HL-60/S4 treated with phorbol 12-myristate 13-acetate at 8.2 ng/mL for 4 days and 3 days (cell line): Measurements from ENCODE around the gene SH3BGRL2.

Experiments used
- in situ Hi-C: fragments of 300-500 bp; cut with MboI; formaldehyde crosslinking; loops from 2 replicates; pipeline ENCODE4 v1.15.0; 2022; ENCODE audit warnings: low sequenced_read_pairs

The SH3BGRL2 gene

DNA sequence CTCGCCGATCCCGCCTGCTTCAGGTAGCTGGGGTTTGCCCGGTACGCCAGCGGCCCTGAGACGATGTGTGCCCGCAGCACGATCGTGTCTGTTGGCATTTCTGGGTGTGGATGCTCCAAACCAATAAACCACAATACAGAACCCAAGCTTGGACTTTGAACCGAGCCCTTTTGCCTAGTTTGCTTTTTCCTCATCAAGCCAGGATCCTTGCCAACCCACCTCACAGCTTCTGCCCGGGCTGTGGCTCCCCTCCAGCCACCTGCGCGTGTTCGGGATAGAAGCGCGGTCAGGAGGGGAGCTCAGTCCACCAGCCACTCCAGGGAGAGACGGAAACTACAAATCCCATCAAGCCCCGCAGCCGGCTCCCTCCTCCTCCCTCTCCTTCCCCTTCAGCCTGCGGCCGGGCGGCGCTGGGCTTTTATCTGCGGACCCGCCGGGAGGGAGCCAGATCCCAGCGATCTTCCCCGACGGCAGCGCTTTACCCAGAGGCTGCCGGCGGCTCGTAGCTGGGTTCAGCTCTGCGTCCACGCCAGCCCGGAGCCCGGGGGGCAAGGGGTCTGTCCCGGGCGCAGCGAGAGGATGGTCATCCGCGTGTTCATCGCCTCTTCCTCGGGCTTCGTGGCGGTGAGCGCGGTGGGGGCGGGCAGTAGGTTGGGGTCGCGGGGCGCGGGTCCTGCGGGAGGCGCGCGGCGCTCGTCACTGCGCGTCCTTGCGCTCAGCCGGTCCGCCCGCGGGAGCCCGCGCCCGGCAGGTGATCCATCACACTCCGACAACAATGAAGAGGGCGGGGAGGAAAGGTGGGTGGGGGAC, at the start of gene SH3BGRL2:
Gene SH3BGRL2 (plus strand): TSS at position 447 of the 810 bp plus-strand sequence. CDS start 133 bp downstream, at position 580.
- in situ Hi-C loops = no loop called here

DNA sequence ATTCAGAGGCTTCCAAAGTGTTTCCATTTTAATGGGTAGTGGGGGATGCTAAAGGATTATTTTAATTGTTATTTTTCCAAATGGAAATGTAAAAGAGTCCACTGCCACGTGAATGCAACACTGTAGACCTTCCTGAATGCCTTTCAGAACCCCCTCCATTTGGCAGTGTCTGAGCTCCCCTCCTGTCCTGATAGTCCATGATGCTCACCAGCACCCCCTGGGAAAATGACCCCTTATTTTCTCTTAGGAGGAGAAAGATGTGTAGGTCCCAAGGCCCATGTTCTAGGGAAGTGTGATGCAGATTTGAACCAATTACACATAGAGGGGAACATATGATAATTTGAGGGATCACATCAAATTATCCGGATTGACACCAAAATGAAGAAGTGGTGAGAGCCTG, 46.8 kb upstream of the SH3BGRL2 start:
- in situ Hi-C loops = no loop called here

DNA sequence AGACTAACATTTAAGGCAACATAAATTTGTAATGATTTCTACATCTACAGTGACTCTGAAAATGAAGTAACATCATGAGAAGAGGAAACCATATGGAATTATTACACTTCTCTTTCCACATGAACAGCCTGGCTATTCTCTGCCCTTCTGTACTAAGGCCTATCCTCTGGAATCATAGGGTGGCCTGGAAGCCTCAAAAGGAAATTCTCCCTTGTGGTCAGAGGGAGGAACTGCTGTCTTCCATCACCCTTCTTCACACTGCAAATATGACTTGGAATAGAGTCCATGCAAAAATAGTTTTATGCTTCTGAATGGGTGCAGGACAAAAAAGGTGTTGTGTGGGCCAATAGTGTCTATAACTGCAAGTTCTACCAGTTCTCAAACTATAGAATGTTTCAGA, 44.6 kb upstream of the SH3BGRL2 start:
- in situ Hi-C loops = no loop called here

DNA sequence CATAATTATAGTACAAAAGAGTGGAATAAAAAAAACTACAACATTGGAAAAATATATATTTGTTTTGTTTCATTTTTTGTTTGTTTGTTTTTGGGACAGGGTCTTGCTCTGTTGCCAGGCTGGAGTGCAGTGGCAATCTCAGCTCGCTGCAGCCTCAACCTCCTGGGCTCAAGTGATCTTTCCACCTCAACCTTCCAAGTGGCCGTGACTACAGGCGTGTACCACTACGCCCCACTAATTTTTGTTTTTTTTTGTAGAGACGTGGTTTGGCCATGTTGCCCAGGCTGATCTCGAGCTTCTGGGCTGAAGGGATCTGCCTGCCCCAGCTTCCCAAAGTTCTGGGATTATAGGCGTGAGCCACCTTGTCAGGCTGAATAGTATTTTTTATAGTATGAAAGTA, 41.4 kb upstream of the SH3BGRL2 start:
- in situ Hi-C loops = no loop called here

DNA sequence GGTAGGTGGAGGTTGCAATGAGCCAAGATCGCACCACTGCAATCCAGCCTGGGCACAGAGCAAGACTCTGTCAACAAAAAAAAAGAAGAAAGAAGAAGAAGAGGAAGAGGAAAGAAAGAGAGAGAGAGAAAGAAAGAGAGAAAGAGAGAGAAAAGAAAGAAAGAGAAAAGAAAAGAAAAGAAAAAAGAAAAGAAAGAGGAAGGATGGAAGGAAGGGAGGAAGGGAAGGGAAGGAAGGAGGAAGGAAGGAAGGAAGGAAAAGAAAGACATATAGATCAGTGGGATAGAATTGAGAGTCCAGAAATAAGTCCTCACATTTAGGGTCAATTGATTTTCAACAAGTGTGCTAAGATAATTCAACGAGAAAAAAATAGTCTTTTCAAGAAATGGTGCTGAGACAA, 34.0 kb upstream of the SH3BGRL2 start:
- in situ Hi-C loops = no loop called here

DNA sequence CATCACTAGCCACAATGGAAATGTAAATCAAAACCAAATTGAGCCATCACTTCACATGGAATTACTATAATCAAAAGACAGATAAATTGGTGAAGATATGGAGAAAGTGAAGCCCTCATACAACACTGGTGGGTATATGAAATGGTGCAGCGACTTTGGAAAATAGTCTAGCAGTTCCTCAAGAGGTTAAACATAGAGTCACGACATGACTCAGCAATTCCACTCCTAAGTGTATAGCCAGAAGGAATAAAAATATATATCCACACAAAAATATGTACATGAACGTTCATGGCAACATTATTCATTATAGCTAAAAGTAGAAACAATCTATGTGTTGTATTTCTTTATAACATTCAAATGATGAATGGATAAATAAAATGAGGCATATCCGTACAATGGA, 33.1 kb upstream of the SH3BGRL2 start:
- in situ Hi-C loops = no loop called here

DNA sequence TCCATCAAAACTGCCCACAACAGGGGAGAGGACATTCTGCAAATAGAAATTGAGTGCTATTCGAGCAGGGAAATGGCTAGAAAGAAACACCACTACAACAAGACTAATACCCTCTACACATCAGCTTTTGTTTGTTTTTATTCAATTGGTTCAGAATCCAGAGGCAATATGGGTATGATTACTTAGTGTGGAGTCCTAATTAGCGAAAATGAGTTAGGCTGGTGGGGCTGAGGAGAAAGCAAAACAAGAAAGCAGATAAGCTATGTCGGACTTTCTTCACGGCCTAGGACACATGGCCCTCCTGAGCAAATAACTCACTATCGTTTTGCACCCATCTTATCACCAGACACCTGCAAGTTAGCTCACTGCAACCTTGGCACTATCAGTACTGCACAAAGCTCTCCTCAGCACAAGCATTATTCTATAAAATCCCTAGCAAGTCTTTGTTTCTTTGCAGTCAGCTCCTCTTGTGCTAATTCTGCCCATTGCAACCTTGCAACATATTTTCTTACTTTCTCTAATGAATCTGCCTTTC, 31.3 kb upstream of the SH3BGRL2 start:
- in situ Hi-C loops = no loop called here

DNA sequence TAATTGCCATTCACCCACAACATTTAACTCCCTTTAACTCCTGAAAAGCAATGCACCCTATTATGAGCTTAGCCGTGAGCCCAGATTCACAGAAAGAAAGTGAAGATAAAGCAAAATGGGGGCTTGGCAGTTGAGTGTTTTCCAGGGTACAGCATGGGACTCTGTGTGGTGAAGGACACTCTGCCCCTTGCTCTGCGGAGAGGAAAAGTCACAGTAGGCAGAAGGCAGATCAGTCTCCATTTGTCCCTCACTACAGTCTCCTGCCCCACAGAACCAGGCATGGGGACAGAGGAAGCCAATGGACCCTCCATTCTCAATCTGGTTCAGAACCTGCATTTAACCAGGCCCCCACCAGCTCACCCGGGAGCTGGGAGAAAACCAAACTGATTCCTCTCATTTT, 30.8 kb upstream of the SH3BGRL2 start:
- in situ Hi-C loops = no loop called here

DNA sequence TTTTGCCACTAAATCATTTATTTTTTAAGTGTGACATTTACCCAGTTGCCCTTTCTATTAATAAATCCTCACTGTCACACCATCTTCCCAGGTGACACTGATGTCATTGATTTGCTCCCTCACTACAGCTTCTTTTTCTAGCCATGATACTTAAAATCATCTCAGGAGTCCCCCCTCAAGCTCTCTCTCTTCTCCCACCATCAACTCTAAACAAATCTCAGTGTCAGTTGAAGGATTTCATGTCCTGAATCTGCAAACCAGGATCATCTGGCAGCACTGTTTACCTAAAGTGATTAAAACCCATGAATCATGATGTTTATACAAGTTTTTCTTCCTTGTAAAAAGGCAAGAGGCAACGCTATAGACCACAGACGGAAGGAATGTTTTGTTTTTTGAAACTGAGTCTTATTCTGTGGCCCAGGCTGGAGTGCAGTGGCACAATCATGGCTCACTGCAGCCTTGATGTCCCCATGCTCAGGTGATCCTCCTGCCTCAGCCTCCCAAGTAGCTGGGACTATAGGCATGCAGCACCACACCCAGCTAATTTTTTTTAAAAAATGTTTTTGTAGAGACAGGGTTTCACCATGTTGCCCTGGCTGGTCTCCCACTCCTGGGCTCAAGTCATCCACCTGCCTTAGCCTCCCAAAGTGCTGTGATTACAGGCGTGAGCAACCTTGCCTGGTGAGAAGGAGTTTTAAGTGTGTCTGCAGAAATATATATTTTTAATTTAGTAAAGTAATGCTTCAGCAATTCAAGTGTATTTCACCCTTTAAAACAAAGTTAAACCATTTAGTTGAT, 30.1 kb upstream of the SH3BGRL2 start:
- in situ Hi-C loops = no loop called here

DNA sequence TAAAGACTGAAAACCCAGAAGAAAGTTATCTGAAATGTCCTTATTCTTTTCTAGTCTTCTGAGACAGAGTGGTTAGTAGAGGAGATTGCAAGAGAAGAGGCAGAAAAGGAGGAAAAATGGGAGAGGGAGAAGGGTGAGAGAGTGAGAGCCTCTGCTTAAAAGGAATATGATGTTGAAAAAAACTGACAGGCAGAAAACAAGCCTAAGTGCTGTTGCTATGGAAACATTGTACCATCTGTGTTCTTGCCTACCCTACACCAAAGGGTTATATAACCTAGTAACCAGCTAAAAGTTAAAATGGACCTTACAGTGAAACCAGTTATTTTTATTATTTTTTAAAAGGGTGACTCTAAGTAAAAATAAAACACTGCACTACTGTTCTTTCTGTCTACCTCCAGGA, 28.3 kb upstream of the SH3BGRL2 start:
- in situ Hi-C loops = no loop called here

DNA sequence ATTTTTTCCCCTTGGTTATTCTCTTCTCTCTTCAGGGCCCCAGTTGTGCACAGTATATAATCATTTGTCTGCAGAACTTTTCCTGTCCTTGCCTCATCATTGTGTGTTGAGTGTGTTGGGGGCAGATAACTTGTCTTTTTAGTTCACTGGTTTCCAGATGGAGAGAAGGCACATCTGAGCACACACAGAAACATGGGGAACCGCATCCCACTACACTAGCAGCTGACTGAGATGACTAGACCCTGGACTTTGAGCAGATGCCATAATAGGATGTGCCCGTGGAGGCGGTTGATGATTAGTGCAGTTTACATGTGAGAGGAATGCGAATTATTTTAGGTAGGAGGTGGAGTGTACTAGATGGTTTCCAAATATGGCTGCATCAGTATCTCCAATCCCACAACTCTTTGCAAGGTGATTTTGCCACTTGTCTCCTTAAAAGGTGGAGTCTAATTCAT, 26.5 kb upstream of the SH3BGRL2 start:
- in situ Hi-C loops = no loop called here

DNA sequence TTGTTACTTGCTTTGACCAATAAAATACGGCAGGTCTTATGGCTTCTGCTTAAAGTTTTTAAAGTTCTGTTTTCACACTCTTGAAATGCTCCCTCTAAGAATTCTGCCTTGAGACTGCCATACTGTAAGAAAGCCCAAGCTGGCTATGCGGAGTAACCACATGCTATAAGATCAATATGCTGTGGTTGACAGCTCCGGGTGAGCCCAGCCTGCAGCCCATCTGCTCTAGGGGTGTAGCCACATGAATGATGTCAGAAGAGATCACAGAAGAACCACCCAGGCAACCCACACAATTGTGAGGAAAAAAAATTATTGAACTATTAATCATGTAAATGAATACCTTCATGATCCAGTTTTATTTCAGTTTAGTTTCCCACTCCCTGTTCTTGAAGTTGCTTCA, 26.1 kb upstream of the SH3BGRL2 start:
- in situ Hi-C loops = no loop called here

DNA sequence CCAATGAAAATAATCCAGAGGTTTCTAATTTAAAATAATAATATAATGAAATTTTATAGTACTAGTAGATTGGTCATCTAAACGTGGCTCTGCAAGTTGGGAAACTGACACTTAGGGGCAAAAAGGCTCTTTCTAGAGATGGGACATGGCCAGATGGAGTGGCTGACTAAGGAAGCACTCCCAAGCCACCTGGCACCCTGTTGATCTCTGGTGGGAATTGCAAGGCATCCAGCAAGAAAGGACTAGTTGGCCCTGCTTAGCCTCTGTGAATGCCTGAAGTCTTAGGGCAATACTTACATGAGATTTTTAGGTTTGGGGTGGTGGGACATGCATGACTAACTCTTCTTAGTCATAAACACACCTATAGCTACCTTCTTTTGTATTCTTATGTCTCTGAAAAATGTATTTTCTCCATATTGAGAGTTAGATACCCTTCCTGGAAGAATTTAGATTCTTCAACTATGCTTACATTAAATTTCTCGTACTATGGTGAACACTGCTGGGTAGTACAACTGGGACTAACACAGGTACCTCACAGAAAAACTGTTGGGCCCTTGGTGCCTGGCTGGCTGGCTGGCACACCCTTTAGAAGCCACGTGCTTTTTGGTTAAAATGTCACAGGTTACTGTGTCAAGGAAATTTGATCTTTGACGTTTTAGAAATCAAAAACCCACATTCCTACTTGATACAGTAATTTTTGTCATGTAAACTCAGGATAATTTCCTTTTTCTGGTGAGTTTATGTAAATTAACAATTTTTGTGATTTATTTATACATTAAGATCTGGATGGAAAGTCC, 25.0 kb upstream of the SH3BGRL2 start:
- in situ Hi-C loops = no loop called here

DNA sequence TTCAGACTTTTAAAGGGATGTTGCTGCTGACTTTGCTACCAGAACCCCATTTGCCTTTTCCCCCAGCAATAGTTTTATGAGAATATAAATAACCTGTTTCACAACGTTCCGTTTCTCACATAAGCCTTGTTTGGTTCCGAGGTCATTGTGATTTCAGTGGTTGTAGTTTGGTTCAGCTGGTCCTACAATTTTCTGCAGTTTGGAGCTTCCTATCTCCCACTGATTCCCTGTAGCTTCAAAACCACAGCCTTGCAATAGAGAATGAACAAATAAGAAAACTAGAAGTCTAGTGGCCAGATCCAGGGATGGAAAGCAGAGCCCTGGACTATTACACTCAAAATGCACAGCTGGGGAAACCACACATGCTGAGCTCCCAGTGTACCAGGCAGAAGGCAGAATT, 24.1 kb upstream of the SH3BGRL2 start:
- in situ Hi-C loops = no loop called here

DNA sequence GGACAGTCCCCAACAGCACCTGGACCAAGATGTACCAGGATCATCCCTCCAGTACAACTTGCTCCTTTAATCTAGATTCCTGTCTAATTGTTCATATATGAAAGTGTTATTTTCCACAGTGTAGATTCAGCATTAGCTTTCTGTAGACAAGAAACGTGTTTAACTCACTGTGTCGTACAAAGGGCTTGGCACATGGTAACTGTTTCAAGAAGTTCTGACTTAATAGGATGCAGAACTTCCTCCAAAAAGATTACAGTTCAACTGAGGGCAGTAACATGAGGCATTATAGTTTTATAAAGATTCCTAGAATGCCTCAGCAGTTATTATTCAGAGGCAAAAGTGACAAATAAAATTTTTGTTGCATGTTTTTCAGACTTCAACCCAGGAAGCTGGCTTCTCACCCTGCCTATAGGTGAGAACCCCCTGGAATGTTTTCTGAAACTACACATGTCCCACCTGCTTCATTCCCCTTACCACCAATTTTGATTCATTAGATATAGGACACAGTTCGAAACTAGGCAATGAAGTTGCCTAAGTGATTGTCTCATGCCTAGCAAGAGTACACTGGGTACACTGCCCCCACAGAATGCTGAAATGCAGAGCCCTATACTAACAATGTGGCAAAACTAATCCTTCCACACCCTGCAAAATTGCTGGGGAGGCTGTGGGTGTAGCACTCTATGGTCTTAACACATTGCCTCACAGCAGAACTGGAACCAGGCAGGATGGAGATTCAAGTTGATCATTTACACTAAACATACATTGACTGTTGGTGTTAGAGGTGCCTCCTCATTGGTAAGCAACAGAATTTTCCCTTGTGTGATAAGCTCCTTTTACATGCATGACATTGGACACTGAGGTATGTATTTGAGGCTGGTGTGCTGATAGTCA, 22.6 kb upstream of the SH3BGRL2 start:
- in situ Hi-C loops = no loop called here

DNA sequence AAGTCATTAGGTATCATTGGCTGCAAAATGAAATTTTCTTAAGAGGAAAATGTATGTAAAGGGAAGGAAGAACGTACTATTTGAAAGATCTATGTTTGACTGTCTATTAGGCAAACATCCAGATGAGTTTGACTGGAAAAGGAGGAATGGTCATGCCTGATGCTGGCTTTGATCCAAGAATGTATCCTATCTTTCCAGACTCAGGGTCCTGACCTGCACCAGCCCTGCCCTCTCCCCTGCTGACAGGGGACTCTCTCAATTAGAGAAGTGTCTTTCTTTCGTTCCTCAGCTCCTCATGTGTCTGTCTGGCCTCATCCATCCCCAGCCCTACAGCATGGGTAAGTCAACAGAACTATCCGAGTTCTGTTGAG, 21.9 kb upstream of the SH3BGRL2 start:
- in situ Hi-C loops = no loop called here

DNA sequence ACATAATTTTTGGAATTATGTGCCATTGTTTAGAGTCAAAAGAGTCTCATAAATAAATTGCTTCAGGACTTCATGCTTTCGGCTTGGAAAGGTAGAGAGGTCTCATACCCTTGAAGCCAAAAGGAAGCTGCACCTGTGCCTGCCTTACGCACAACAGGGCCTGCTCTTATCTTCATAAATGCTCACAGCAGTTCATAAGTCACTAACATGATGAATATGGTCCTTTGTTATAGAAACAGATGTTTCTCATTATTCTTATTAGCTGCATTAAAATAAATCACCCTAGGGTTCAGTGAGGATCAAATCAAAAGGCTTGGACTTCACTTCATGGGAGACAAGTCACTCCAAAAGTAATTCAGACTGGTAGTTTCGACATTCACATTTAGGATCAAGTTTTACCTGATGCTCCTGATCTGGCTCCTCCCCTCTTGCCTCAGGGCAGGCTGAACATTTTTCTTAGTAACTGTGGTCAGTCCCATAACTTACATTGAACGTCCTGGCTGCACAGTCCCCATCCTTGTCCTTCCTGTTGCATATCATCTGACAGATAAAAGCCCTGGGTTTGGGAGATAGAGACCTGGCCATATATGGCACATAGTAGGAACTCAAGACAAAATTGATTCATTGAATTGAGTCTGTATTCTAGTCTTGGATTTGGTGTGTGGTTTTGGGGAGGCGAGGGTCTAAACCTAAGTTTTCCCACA, 20.7 kb upstream of the SH3BGRL2 start:
- in situ Hi-C loops = no loop called here

DNA sequence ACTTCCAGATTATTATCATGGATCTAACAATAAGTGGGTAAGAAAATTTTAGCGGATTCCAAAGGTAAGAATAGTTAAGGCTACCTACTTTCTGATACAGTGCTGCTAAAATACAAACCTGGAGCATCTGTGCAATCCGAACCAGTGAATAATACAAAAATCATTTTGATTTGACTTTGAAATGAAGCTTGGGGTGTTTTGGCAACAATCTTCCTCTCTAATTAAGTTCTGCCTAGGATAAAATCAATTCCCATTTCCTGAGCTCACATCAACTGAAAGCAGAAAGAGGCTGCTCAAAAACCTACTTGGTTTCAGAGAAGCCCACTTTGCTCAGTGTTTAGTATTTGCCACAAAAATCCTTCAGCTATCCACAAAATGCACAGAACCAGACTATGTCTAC, 18.7 kb upstream of the SH3BGRL2 start:
- in situ Hi-C loops = no loop called here

DNA sequence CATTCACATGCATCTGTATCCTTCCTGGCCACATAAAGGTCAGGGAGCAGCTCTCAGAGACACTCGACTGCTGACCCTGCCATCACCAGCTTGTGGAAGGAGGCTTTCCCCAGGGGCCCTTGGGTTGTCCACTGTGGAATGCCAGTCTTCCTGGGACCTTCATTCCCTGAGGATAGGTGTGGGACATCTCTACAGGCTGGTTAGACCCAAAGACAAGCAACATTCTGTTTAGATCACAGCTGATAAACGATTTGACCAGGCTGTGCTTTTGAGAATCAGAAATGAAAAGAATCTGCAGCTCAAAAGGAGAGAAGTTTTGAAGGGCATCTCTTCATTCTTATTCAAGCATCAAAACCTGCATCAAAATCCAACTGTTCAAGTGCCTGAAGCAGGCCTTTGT, 18.2 kb upstream of the SH3BGRL2 start:
- in situ Hi-C loops = no loop called here

DNA sequence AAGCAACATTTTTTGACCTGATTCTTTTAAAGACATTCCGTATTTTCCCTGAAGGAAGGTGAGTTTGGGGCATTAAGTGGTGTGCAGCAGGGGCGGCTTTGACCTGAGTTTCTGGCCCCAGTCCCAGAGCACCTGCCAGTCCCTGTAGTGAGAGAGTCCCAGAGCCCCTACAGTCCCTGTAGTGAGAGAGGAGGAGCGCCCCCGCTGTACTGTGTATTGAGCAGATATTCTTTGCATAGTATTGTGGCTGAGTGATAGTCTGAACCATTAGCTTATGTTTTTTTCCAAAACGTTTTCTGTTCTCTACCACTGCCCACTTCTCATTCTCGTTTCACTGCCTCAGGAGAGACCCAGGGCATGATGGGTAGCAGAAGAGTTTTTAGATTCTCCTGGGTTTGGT, 17.2 kb upstream of the SH3BGRL2 start:
- in situ Hi-C loops = no loop called here
